HG02981 (cell line): Measurements from ENCODE around the gene WDTC1.

Experiments used
- ATAC-seq: cut with Tn5 transposase; IDR thresholded peaks from one replicate; pipeline ENCODE4 v1.9.1; 2021; ENCODE audit warnings: mild to moderate bottlenecking, moderate library complexity; ENCODE audit not compliant: unreplicated experiment

WDTC1 gene

GRCh38 chr1:27351541-27352107 lies 117.2 kb downstream of the WDTC1 start:
- no peak for ATAC-seq

DNA sequence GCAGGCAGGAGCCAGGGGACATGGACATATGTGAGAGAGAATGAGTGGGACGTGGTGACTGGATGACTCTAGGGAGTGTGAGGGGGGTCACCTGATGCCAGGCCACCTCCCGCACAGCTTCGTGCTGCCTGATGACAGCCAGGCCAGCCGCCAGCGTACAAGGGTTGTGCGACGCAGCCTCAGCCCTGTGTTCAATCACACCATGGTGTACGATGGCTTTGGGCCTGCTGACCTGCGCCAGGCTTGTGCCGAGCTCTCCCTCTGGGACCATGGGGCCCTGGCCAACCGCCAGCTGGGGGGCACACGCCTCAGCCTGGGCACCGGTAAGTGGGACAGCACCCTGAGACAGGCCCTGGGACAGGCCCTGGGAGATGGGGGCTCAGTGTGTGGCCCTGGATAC lies 118.7 kb downstream of the WDTC1 start:
- ATAC-seq: no peak

- ATAC-seq: no peak
Observed at GRCh38 chr1:27353629-27354028, 119.2 kb downstream of the WDTC1 start.

GRCh38 chr1:27355683-27356082 lies 121.3 kb downstream of the WDTC1 start:
- no peak for ATAC-seq

DNA sequence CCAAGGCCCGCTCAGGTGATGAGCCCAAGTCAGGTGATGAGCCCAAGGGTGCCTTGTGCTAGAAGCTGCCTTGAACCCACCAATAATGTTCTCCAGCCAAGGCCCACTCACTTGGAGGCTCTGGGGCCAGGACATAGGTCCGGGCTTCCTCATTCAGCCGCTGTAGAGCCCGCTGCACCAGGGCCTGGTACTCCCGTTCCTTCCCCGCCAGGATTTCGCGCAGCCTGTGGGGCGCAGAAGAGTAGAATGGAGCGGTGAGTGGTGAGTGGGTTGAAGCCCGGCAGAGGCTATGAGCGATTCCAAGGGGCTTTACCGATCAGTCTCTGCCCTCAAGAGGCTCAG lies 121.8 kb downstream of the WDTC1 start:
- ATAC-seq: no peak

GRCh38 chr1:27356619-27357280 lies 122.3 kb downstream of the WDTC1 start:
- ATAC-seq: no peak

GRCh38 chr1:27357281-27358037 lies 123.0 kb downstream of the WDTC1 start:
- peak; percentile 51 for ATAC-seq
